ENCODE measurements around the gene CABCOCO1.

Gene CABCOCO1

GRCh38 chr10:61759751-61760150 is 97.0 kb downstream of the CABCOCO1 start:
- no peak for DNase-seq

GRCh38 chr10:61760943-61761824 is 98.5 kb downstream of the CABCOCO1 start:
- DNase-seq, result no peak

GRCh38 chr10:61761825-61762217 is 99.1 kb downstream of the CABCOCO1 start:
- no peak for DNase-seq

- DNase-seq, result no peak
Measured at GRCh38 chr10:61763778-61764177, 101.0 kb downstream of the CABCOCO1 start.

- no peak for DNase-seq
Measured at GRCh38 chr10:61764486-61764885, 101.8 kb downstream of the CABCOCO1 start.

- DNase-seq, result no peak
Measured at GRCh38 chr10:61765176-61766087, 102.7 kb downstream of the CABCOCO1 start.

GRCh38 chr10:61766927-61767326 is 104.2 kb downstream of the CABCOCO1 start:
- no peak for DNase-seq

- no peak for DNase-seq
Measured at GRCh38 chr10:61774031-61774430, 111.3 kb downstream of the CABCOCO1 start.

- DNase-seq, result no peak
Measured at GRCh38 chr10:61775111-61775510, 112.4 kb downstream of the CABCOCO1 start.

GRCh38 chr10:61776615-61777266 is 114.0 kb downstream of the CABCOCO1 start:
- no peak for DNase-seq

- no peak for DNase-seq
Measured at GRCh38 chr10:61778137-61778536, 115.4 kb downstream of the CABCOCO1 start.

GRCh38 chr10:61779276-61779675 is 116.5 kb downstream of the CABCOCO1 start:
- no peak for DNase-seq

- DNase-seq, result no peak
Measured at GRCh38 chr10:61779950-61780659, 117.4 kb downstream of the CABCOCO1 start.

GRCh38 chr10:61780732-61781131 is 118.0 kb downstream of the CABCOCO1 start:
- DNase-seq, result no peak

- DNase-seq, result no peak
Measured at GRCh38 chr10:61781969-61782403, 119.3 kb downstream of the CABCOCO1 start.

- no peak for DNase-seq
Measured at GRCh38 chr10:61784354-61785133, 121.8 kb downstream of the CABCOCO1 start.

GRCh38 chr10:61785473-61786105 is 122.9 kb downstream of the CABCOCO1 start:
- no peak for DNase-seq

GRCh38 chr10:61786728-61787127 is 124.0 kb downstream of the CABCOCO1 start:
- no peak for DNase-seq

- no peak for DNase-seq
Measured at GRCh38 chr10:61787170-61787569, 124.4 kb downstream of the CABCOCO1 start.

GRCh38 chr10:61789031-61789430 is 126.3 kb downstream of the CABCOCO1 start:
- DNase-seq, result no peak

- DNase-seq, result no peak
Measured at GRCh38 chr10:61791216-61791615, 128.5 kb downstream of the CABCOCO1 start.
